ENCODE measurements around the gene DUSP15.

DUSP15 gene

GRCh38 chr20:31890646-31891045, 20.3 kb upstream of the DUSP15 start:
- no peak for DNase-seq

- DNase-seq = no peak
These were observed 13.5 kb upstream of the DUSP15 start for GRCh38 chr20:31883829-31884228.

GRCh38 chr20:31881945-31882344, 11.6 kb upstream of the DUSP15 start:
- no peak for DNase-seq

DNA sequence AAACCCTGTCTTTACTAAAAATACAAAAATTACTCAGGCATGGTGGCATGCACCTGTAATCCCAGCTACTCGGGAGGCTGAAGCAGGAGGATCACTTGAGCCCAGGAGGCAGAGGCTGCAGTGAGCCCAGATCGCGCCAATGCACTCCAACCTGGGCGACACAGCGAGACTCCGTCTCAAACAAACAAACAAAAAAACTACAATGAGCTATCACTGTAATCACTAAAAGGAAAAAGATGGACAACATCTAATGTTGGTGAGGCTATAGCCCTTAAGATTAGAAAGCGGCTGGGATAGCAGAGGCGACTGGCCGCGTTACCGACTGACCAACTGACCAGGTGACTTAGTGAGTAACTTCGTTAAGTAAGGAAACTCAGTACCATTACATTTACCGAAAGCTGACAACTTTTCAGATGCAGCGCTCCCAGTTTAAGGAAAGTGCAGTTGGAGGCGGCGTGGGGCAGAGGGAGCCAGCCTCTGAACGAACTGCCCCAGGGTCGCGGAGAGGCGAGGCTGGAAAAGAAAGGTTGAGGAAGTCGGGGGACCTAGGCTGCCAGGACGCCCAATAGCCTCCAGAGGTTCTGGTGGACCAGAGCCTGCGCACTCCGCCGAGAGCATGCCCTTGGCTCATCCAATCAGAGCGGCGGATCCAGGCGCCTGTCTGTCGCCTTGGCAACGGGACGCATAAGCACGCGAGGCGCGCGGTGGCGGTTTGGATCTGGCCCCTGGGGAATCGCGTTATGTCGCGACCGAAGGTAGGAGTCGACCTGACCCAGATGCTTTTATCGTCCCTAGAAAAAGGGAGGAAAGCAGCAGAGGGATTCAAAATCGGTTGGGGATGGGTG, 9.0 kb upstream of the DUSP15 start:
- DNase-seq = peak; percentile 96

- DNase-seq = no peak
These were observed 7.4 kb upstream of the DUSP15 start for GRCh38 chr20:31877684-31878083.

DNA sequence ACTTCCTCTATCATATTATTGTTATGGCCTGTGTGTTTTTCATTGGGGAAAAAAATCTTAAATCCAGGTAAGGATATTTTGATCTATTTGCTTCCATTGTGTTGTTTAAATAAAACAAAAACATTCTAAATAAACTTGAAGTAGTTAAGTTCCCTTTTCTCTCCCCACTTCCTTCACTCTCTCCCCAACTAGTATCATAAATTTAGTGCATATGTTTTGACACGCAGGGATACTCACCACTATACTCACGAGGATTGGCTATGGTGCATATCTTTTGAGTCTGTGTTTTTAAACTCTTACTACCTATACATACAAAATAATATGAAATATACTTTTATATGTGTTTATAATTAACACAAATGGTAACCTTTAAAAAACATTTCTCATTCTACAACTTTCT, 5.3 kb upstream of the DUSP15 start:
- no peak for DNase-seq

DNA sequence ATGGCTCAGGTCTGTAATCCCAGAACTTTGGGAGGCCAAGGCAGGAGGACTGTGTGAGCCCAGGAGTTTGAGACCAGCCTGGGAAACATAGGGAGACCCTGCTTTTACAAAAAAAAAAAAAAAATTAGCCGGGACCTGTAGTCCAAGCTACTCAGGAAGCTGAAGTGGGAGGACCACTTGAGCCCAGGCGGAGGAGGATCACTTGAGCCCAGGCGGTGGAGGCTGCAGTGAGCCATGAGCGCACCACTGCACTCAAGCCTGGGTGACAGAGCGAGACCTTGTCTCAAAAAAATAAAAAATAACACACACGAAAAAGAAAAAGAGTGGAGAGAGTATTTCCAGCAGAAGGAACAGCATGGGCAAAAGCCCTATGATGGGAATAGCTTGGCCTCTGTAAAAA, 2.1 kb upstream of the DUSP15 start:
- no peak for DNase-seq

GRCh38 chr20:31871618-31871954, 1.3 kb upstream of the DUSP15 start:
- no peak for DNase-seq

- DNase-seq = no peak
These were observed 645 bp upstream of the DUSP15 start for GRCh38 chr20:31870726-31871617.

GRCh38 chr20:31869673-31869941, 720 bp downstream of the DUSP15 start:
- no peak for DNase-seq

DNA sequence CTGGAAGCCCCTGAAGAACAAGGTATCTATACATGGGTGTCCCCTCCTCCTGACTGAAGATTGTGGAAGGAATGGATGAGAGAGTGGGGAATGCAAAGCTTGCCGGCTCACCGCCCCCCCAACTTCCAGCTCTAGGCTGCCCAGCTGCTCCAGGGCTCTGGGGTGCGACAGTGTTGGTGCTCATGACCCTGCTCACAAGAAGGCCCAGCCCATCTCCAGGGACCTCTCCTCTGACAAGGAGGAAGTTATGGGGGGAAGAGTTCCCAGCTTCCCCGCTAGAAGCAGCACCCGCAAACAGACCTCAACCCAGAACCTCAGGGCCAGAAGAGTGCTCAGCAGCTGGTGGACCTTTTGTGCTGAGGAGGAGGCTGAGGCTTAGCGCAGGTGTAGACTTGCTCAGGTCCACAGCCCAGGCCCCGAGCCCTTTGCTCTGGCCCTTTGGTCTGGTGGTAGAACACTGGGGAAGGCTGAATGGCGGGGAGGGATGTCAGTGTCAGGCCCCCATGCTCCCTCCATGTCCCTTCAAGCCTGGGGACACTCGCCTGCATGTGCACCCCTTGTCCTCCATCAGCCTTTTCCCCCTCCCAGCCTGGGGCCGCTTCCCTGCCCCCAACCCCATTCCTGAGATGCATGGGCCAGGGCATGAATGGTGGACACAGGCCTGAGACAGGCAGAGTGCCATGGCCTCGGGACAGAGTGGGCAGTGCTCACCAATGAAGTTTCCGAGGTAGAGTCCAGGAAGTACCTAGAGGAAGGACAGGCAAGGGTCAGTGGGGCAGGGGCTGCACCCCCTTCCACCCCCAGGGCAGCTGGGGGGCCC, 1.3 kb downstream of the DUSP15 start:
- no peak for DNase-seq

DNA sequence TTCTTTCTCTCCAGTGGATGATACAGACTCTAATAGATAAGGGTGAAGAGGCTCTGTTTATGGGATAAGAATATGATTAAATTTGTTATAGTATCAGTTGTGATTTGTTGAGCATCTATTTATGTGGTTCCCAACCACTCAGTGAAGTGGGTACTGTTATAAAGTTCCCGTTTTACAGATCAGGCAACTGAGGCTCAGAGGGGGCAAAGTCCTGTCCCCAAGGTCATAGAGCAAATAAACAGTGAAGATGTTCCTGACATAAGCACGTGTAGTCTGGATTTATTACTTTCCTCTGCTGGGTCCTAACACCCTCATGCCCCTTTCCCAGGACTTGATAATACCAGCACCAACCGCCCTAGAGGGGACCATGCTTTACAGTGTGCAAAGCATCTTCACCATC, 4.1 kb downstream of the DUSP15 start:
- DNase-seq = no peak

- DNase-seq = no peak
These were observed 5.6 kb downstream of the DUSP15 start for GRCh38 chr20:31864521-31865400.

DNA sequence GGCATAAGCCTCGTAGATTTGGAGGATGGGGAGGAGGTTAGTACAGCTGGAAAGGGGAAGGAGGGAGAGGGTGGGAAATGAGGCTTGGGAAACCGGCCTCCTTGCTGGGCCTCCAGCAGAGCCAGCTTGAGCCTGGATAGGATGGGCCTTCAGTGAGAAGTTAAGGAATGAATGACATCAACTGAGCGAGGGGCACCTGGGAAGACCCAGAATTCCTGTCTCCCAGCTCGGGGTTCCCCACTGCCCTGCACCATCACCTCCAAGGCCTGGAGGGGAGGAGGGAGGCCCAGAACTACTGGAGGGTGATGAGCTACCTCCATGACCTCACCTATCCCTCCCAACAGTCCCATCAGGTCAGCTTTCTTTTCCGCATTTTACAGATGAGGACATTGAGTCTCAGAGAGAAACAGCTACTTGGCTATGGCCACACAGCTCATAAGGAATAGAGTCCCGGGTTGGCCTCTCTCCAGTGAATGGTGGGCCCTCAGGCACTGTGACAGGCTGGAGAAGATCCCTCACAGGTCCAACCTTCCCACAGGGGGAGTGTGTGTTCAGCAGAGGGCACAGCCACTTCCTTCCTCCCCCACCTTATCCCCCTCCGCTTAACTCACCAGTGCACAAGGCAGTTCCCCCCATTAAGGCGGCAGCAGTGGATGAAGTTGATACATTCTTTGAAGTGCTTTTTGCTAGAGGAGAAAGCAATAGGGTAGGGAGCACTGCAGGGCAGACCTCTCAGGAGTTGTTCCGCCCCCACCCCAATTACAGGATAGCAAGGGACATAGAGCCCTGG, 6.8 kb downstream of the DUSP15 start:
- DNase-seq = no peak

GRCh38 chr20:31862506-31862905, 7.8 kb downstream of the DUSP15 start:
- no peak for DNase-seq

DNA sequence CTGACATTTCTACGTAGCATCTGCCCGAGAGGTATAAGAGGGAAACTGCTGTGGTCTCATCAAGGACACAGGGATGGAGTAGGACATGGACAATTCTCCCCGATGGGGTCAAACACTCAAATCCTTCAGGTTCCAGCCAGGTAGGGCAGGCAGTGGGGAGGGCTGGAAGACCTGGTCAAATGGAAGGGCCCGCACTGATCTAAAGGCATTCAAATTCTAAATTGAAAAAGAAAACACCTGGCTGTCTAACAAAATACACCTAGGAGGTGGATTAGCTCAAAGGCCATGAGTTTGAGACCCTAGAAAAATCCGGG, 8.2 kb downstream of the DUSP15 start:
- no peak for DNase-seq

DNA sequence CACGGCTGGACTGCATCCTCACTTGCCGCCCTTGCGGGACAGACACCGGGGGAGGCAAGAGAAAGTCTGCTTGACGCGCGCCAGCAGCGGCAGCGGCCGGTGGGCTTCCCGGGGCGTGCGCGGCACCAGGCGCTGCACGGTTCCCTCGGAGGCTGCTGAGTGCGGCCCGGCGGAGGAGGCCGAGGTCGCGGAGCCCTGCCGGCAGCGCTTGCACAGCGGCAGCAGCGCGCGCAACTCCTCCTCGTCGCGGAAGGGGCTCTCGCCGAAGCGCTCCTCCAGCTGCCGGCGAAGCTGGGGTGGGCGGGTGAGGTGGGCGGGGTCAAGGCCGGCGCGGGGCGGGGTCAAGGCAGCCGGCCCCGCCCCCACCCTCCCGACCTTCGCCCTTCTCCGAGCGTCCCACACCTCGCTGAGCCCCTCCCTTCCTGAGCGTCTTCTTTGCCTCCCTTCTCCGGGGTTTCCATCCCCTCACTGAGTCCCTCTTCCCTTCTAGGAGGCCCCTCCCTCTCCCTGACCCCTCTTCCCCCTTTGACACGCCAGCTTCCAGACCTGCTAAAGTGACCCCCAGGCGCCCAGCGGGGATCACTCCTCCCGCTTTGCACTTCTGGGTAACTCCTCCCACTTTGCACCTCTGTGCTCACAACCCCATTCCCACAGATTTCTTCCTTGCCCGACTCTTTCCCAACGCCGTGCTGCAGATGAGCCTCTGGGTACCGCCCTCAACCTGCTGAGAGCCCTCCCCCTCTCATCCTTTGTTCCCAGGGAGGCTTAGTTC, 8.8 kb downstream of the DUSP15 start:
- peak; percentile 82 for DNase-seq

- DNase-seq = no peak
These were observed 9.3 kb downstream of the DUSP15 start for GRCh38 chr20:31861135-31861384.

- DNase-seq = no peak
These were observed 9.8 kb downstream of the DUSP15 start for GRCh38 chr20:31860390-31861134.

- DNase-seq = no peak
These were observed 10.3 kb downstream of the DUSP15 start for GRCh38 chr20:31859998-31860380.
